MM.1S (cell line): ENCODE results near the gene MPND.
A peak's percentile ranks its signal among the peaks of the same experiment; 100 is the strongest.

Source experiments
- DNase-seq: peaks from one replicate; pipeline ENCODE4 v3.0.0-alpha.2; 2015
- H2AFZ ChIP-seq: fragments of 300-600 bp; sonication (generic); 2 replicates; pipeline ENCODE4 v1.6.0; 2016; ENCODE audit warnings: antibody characterized with exemption, low read length
- H3F3A ChIP-seq: fragments of 300-600 bp; sonication (generic); 2 replicates; pipeline ENCODE4 v1.6.1; 2016; ENCODE audit warnings: mild to moderate bottlenecking, antibody characterized with exemption, low read length, moderate library complexity, mixed read lengths; ENCODE audit not compliant: insufficient read depth
- H3K27ac ChIP-seq: fragments of 300-600 bp; sonication (generic); 2 replicates; pipeline ENCODE4 v1.5.1; 2016; ENCODE audit warnings: mild to moderate bottlenecking, low read length
- H3K27me3 ChIP-seq: fragments of 300-600 bp; sonication (generic); replicated peaks from 2 replicates; pipeline ENCODE4 v1.6.0; 2016; ENCODE audit warnings: low read length; ENCODE audit not compliant: insufficient read depth
- H3K36me3 ChIP-seq: fragments of 300-600 bp; sonication (generic); replicated peaks from 2 replicates; pipeline ENCODE4 v1.6.1; 2016; ENCODE audit warnings: mild to moderate bottlenecking, low read length, mixed read lengths; ENCODE audit not compliant: insufficient read depth
- H3K4me1 ChIP-seq: fragments of 300-600 bp; sonication (generic); 2 replicates; pipeline ENCODE4 v1.6.1; 2016; ENCODE audit warnings: low read length, mixed read lengths
- H3K4me2 ChIP-seq: fragments of 300-600 bp; sonication (generic); 2 replicates; pipeline ENCODE4 v1.6.0; 2016; ENCODE audit warnings: low read depth, low read length
- H3K4me3 ChIP-seq: fragments of 300-600 bp; sonication (generic); 2 replicates; pipeline ENCODE4 v1.5.1; 2016; ENCODE audit warnings: low read length, mixed read lengths
- H3K79me2 ChIP-seq: fragments of 300-600 bp; sonication (generic); 2 replicates; pipeline ENCODE4 v1.6.1; 2016; ENCODE audit warnings: mixed run types, low read length, mixed read lengths
- H3K9ac ChIP-seq: fragments of 300-600 bp; sonication (generic); 2 replicates; pipeline ENCODE4 v1.6.1; 2016; ENCODE audit warnings: low read length, mixed read lengths
- H3K9me2 ChIP-seq: fragments of 300-600 bp; sonication (generic); replicated peaks from 2 replicates; pipeline ENCODE4 v1.6.1; 2016; ENCODE audit warnings: mild to moderate bottlenecking, low read length, mixed read lengths; ENCODE audit not compliant: insufficient read depth
- H3K9me3 ChIP-seq: fragments of 300-600 bp; sonication (generic); replicated peaks from 2 replicates; pipeline ENCODE4 v1.6.1; 2016; ENCODE audit warnings: mild to moderate bottlenecking, low read length, mixed read lengths; ENCODE audit not compliant: insufficient read depth
- H4K20me1 ChIP-seq: fragments of 300-600 bp; sonication (generic); 2 replicates; pipeline ENCODE4 v1.6.1; 2016; ENCODE audit warnings: mild to moderate bottlenecking, low read length, moderate library complexity, mixed read lengths; ENCODE audit not compliant: insufficient read depth
- CTCF ChIP-seq: fragments of 300-600 bp; sonication (generic); IDR thresholded peaks from 2 replicates; pipeline ENCODE4 v1.5.1; 2016; ENCODE audit warnings: antibody characterized with exemption, low read length, mixed read lengths
- EZH2 ChIP-seq: fragments of 300-600 bp; sonication (generic); optimal IDR thresholded peaks from 2 replicates; pipeline ENCODE3; 2017; ENCODE audit warnings: low read depth, mild to moderate bottlenecking, antibody characterized with exemption, low read length, mixed read lengths
- EZH2phosphoT487 ChIP-seq: fragments of 300-600 bp; sonication (generic); IDR thresholded peaks from 2 replicates; pipeline ENCODE4 v1.6.1; 2018; ENCODE audit warnings: antibody characterized with exemption, low read length

The MPND gene

DNA sequence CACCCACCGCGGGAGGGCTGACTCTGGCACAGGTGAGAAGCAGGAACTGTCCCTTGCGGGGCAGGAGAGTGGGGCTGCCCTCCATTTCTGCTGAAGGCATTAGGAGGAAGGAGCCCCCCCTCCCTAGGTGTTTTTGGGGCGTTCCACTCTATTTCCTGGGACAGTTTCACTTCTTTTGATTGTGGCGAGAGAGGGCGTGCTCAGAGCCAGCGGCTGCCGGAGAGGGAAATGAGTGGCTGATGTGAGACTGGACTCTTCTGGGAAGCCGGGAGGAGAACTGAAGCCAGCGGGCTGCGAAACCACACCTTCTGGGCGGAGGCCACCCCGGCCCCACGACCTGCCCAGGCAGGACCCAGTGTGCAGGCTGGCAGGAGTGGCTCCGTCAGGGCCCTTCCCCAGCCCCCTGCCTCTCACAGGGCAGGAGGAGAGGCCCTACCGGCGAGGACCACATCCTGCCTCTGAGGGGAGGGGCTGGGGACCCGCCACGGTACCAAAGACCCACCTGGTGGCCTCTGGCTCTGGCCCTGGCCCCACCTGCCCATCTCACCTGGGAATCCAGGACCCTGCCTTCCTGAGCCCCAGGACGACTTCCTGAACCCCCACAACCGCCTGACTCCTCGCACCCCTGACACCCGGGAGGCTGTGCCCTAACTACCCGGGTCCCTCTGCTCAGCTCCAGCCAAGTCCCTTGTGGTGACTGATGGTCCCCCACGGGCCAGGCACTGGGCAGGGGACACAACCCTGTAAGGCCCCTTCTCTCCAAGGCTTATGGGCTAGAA is 25.9 kb downstream of the MPND start:
- Histone ChIP-seq H3K4me1 (peaks cover 29% of the 10 kb centered on the region), H3K4me2 (peak overlapping the region; percentile 100), H3K9ac (peak overlapping the region; percentile 74), H2AFZ (peak overlapping the region; percentile 44; the same call in 1 of the 2 replicates), H3K27ac (peak overlapping the region; percentile 86), H3F3A (peaks cover 22% of the 10 kb centered on the region), H3K4me3 (peak overlapping the region; percentile 62), H3K79me2 (peaks cover 58% of the 10 kb centered on the region), H4K20me1 (no peaks in the 10 kb centered on the region; the same call in 1 of the 2 replicates), H3K27me3 (no peaks in the 10 kb centered on the region), H3K36me3 (no peaks in the 10 kb centered on the region), H3K9me2 (no peaks in the 10 kb centered on the region), H3K9me3 (no peaks in the 10 kb centered on the region)
- peak; percentile 91 for DNase-seq
- TF ChIP-seq EZH2 (no peak), CTCF (no peak), EZH2phosphoT487 (no peak)

- Histone ChIP-seq H3K9ac (peak overlapping the region; percentile 74), H3K9me2 (no peaks in the 10 kb centered on the region), H2AFZ (peak overlapping the region; percentile 44; the same call in 1 of the 2 replicates), H3K9me3 (no peaks in the 10 kb centered on the region), H3K27me3 (no peaks in the 10 kb centered on the region), H3K79me2 (peaks cover 64% of the 10 kb centered on the region), H3K4me3 (peak overlapping the region; percentile 62), H3K4me1 (peaks cover 29% of the 10 kb centered on the region), H3K36me3 (no peaks in the 10 kb centered on the region), H3K4me2 (peak overlapping the region; percentile 100), H3F3A (peaks cover 22% of the 10 kb centered on the region), H3K27ac (peak overlapping the region; percentile 86), H4K20me1 (no peaks in the 10 kb centered on the region; the same call in 1 of the 2 replicates)
- TF ChIP-seq CTCF (peak; percentile 78), EZH2phosphoT487 (no peak)
- DNase-seq = peak; percentile 83
Observed at GRCh38 chr19:4369888-4370260, 26.5 kb downstream of the MPND start.

DNA sequence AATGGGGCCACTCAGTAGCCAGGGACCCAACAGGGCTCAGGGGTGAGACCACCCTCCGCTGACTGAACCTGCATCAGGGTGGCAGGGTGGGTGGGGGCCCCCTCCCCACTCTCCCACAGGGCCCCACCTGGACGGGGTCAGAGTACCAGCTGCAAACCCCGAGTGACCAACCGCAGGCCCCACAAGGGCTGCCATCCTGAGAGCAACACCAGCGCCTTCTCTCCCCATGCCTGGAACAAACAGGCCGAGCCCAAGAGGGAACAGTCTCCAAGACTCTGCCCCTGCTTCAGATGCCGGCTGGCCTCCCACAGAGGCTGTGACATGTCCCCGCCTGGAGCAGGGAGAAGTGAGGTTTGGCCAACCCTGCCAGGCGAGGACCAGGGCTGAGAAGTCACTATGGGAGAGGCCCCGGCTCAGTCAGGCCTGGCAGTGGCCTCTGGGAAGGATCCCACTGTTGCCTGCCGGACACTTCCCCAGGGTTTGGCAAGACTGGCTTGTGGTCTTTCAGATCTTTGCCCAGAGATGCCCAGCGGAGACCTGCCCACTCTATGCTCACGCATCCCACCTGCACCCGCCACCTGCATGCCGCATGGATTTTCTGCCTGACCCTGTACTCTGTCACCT is 27.2 kb downstream of the MPND start:
- DNase-seq = no peak
- H3K4me3 ChIP-seq = peak overlapping the region; percentile 62
- peak overlapping the region; percentile 86; the same call in 1 of the 2 replicates for H3K27ac ChIP-seq
- peaks cover 22% of the 10 kb centered on the region for H3F3A ChIP-seq
- TF ChIP-seq CTCF (no peak), EZH2phosphoT487 (no peak), EZH2 (no peak)
- no peaks in the 10 kb centered on the region for H3K9me2 ChIP-seq
- peak overlapping the region; percentile 100 for H3K4me2 ChIP-seq
- H4K20me1 ChIP-seq = no peaks in the 10 kb centered on the region; the same call in 1 of the 2 replicates
- H3K9me3 ChIP-seq = no peaks in the 10 kb centered on the region
- H3K79me2 ChIP-seq = peaks cover 71% of the 10 kb centered on the region
- H3K27me3 ChIP-seq = no peaks in the 10 kb centered on the region
- H3K4me1 ChIP-seq = peaks cover 29% of the 10 kb centered on the region
- H3K36me3 ChIP-seq = no peaks in the 10 kb centered on the region
- H2AFZ ChIP-seq = no peak overlapping the region
- peak overlapping the region; percentile 74; the same call in 1 of the 2 replicates for H3K9ac ChIP-seq
